ENCODE data around the gene OGG1.

DNA sequence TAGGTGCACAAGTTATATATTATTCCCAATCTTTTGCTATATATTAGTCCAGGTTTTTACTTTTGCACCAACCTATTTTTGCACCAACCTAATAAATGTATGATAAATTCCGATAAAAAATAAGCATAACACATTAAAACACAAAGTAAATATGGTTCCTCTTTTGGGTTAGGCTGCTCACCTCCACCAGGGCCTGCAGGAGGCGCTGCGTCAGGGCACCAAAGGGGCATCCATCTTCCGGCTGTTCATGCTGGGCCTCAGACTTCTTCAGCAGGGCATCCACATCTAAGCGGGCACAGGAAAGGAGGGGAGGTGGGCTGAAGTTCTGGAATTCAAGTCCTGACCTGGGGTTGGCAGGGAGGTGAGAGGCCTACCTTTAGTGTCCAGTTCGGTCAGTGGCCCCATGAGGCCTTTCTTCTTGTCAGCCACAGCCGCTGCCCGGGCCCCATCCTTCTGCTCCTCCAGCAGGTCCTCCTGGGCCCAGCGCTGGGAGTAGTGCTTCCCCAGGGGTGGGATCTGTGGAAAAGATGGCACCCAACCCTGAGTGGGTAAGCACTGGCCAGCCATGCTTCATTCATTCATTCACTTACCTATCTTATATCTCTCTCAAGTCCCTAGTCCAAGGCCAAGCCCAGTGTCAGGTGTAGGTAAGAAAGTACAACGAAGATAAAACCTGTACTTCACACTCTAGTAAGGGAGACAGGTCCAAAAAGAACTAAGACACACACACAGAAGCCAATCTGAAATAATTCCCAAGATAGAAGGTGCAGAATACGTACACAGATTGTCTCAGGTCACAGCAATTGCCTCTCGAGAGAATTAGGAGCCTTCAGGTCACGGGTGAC is 37.3 kb downstream of the OGG1 start:
- TF ChIP-seq POLR2AphosphoS5 (IDR thresholded peaks at IDR 0.05; ENCODE audit: low read depth, low read length) = no peak
- no peak for TF ChIP-seq SIN3A (IDR thresholded peaks at IDR 0.05; ENCODE audit: borderline replicate concordance, insufficient read depth, low read length)
